Skeletal muscle tissue (tissue), 4 donors: ENCODE results near the gene KCNK4. TPM values are rescaled to one million over a fixed set of nuclear protein-coding genes. Genes with fewer than 3 reads are reported as not detected.

Experiments used
- H3K27ac ChIP-seq: one replicate; pipeline ENCODE4 v1.7.0; 2013; ENCODE audit warnings: mild to moderate bottlenecking, low read depth, low read length, inconsistent platforms
- H3K27me3 ChIP-seq, 3 donors: one replicate each; pipeline ENCODE4 v1.7.0; 2013; ENCODE audit warnings: low read length in 3 of 3; ENCODE audit not compliant: control insufficient read depth in 3 of 3, insufficient read depth in 3 of 3
- H3K36me3 ChIP-seq, 3 donors: one replicate each; pipeline ENCODE4 v1.7.0; 2013; ENCODE audit warnings: low read length in 3 of 3; ENCODE audit not compliant: control insufficient read depth in 3 of 3, insufficient read depth in 3 of 3
- H3K4me1 ChIP-seq, 3 donors: one replicate each; pipeline ENCODE4 v1.7.0; 2013; ENCODE audit warnings: low read length in 3 of 3, mild to moderate bottlenecking in 3 of 3; ENCODE audit not compliant: control insufficient read depth in 3 of 3, insufficient read depth in 3 of 3
- H3K4me3 ChIP-seq, 3 donors: one replicate each; pipeline ENCODE4 v1.7.0; 2013; ENCODE audit warnings: low read length in 3 of 3
- H3K9ac ChIP-seq, 3 donors: one replicate each; pipeline ENCODE4 v1.7.0; 2013; ENCODE audit warnings: low read length in 3 of 3, mild to moderate bottlenecking in 3 of 3, moderate library complexity in 2 of 3, low read depth in 1 of 3
- H3K9me3 ChIP-seq, 3 donors: one replicate each; pipeline ENCODE4 v1.7.0; 2013; ENCODE audit warnings: low read length in 3 of 3; ENCODE audit not compliant: control insufficient read depth in 3 of 3
- total RNA-seq: library from RNA; depleted of rRNA; stranded (reverse); fragments of >200 nt; gene quantifications from one replicate; pipeline ENCODE4 v1.2.3, GENCODE V29; 2014
- donor health status: Osteomylitis.

The KCNK4 gene
- total RNA-seq, 1 donor from 2014 or later: not detected

GRCh38 chr11:64297699-64298358 lies 6.7 kb downstream of the KCNK4 start:
- no peak overlapping the region for H3K4me3 ChIP-seq
- H3K27ac ChIP-seq: no peak overlapping the region
- no peaks in the 10 kb centered on the region for H3K9me3 ChIP-seq
- peaks cover 19 to 20% (median 19%) of the 10 kb centered on the region in 3 donors for H3K4me1 ChIP-seq
- H3K9ac ChIP-seq: peak overlapping the region in 1 of 3 donors; percentile 25
- peaks cover 67 to 81% (median 80%) of the 10 kb centered on the region in 3 donors for H3K27me3 ChIP-seq
- H3K36me3 ChIP-seq: no peaks in the 10 kb centered on the region

GRCh38 chr11:64298966-64299846 lies 8.1 kb downstream of the KCNK4 start:
- Histone ChIP-seq H3K36me3 (no peaks in the 10 kb centered on the region), H3K4me1 (peaks cover 23 to 25% (median 25%) of the 10 kb centered on the region in 3 donors), H3K9me3 (no peaks in the 10 kb centered on the region), H3K4me3 (peak overlapping the region; percentile 23 to 64 (median 61)), H3K27me3 (peaks cover 57 to 80% (median 72%) of the 10 kb centered on the region in 3 donors), H3K27ac (no peak overlapping the region), H3K9ac (peak overlapping the region in 2 of 3 donors; percentile 23 to 66)

- no peaks in the 10 kb centered on the region for H3K36me3 ChIP-seq
These were observed 8.9 kb downstream of the KCNK4 start, which contains the start of gene CATSPERZ for GRCh38 chr11:64299847-64300648. CATSPERZ (plus strand) TSS chr11:64300358; CDS start chr11:64300411, 53 bp downstream.

GRCh38 chr11:64303109-64304031 lies 12.3 kb downstream of the KCNK4 start:
- peaks cover 3 to 4% (median 4%) of the 10 kb centered on the region in 3 donors for H3K36me3 ChIP-seq
- peaks cover 35 to 48% (median 45%) of the 10 kb centered on the region in 3 donors for H3K4me1 ChIP-seq
- no peak overlapping the region for H3K27ac ChIP-seq
- H3K9me3 ChIP-seq: no peaks in the 10 kb centered on the region
- peak overlapping the region in 1 of 3 donors; percentile 62 for H3K9ac ChIP-seq
- H3K4me3 ChIP-seq: peak overlapping the region in 1 of 3 donors; percentile 84
- H3K27me3 ChIP-seq: peaks cover 25 to 41% (median 31%) of the 10 kb centered on the region in 3 donors

More at GRCh38 chr11:64299847-64300648, 8.9 kb downstream of the KCNK4 start, which contains the start of gene CATSPERZ:
- Histone ChIP-seq H3K27ac (no peak within 1 kb of the TSS), H3K9me3 (no peaks in the 10 kb centered on the region), H3K27me3 (peaks cover 56 to 74% (median 64%) of the 10 kb centered on the region in 3 donors), H3K4me3 (peak within 1 kb of the TSS; percentile 23 to 64 (median 61)), H3K4me1 (peaks cover 26 to 31% (median 29%) of the 10 kb centered on the region in 3 donors), H3K9ac (peak within 1 kb of the TSS in 2 of 3 donors; percentile 23 to 66)

- Histone ChIP-seq H3K36me3 (peaks cover 3 to 4% (median 4%) of the 10 kb centered on the region in 3 donors), H3K27ac (peak overlapping the region; percentile 77), H3K9ac (peak overlapping the region in 2 of 3 donors; percentile 62 to 85), H3K9me3 (no peaks in the 10 kb centered on the region), H3K4me1 (peaks cover 34 to 48% (median 44%) of the 10 kb centered on the region in 3 donors), H3K27me3 (peaks cover 19 to 35% (median 29%) of the 10 kb centered on the region in 3 donors), H3K4me3 (peak overlapping the region; percentile 83 to 88 (median 84))
These were observed 12.9 kb downstream of the KCNK4 start for GRCh38 chr11:64304032-64304315.

GRCh38 chr11:64304316-64305072 lies 13.4 kb downstream of the KCNK4 start:
- peak overlapping the region; percentile 77 for H3K27ac ChIP-seq
- H3K9me3 ChIP-seq: no peaks in the 10 kb centered on the region
- peak overlapping the region; percentile 62 to 85 (median 78) for H3K9ac ChIP-seq
- H3K4me1 ChIP-seq: peaks cover 30 to 43% (median 40%) of the 10 kb centered on the region in 3 donors
- peaks cover 14 to 30% (median 23%) of the 10 kb centered on the region in 3 donors for H3K27me3 ChIP-seq
- H3K36me3 ChIP-seq: peaks cover 3 to 4% (median 4%) of the 10 kb centered on the region in 3 donors
- peak overlapping the region; percentile 83 to 88 (median 84) for H3K4me3 ChIP-seq

- Histone ChIP-seq H3K36me3 (peaks cover 3 to 4% (median 4%) of the 10 kb centered on the region in 3 donors), H3K9ac (peak within 1 kb of the TSS; percentile 63 to 86 (median 80)), H3K4me3 (peak within 1 kb of the TSS; percentile 84 to 88 (median 86)), H3K27ac (peak within 1 kb of the TSS; percentile 77), H3K9me3 (no peaks in the 10 kb centered on the region), H3K4me1 (peaks cover 23 to 36% (median 33%) of the 10 kb centered on the region in 3 donors), H3K27me3 (peaks cover 7 to 23% (median 17%) of the 10 kb centered on the region in 3 donors)
These were observed 14.1 kb downstream of the KCNK4 start, which contains the start of gene ESRRA for GRCh38 chr11:64305075-64305690. ESRRA (plus strand) TSS chr11:64305524; CDS start chr11:64307180, 1,656 bp downstream.
